Measurements from ENCODE around the gene GRID1.

GRID1 gene

DNA sequence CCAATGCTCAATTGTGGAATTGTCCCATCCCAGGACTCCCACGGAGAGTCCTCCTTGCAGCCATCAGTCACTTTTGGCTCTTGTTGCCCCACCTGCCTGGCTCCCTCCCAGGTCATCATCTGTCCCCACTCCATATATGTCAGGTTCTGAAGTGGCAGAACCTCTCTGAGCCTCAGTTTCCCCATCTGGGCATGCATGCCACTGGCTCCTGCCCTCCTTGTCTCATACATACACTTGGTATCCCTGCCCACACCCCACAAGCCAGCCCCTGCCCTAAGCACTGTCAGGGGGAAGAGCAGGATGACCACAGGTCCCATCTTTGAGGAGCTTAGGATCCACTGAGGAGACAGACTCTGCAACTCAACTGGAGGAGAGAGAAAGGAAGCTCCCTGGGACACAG is 156.9 kb downstream of the GRID1 start:
- DNase-seq (ENCODE audit: low read depth), result no peak

GRCh38 chr10:86207226-86207625 is 159.4 kb downstream of the GRID1 start:
- no peak for DNase-seq (ENCODE audit: low read depth)

GRCh38 chr10:86206240-86206579 is 160.4 kb downstream of the GRID1 start:
- no peak for DNase-seq (ENCODE audit: low read depth)

DNA sequence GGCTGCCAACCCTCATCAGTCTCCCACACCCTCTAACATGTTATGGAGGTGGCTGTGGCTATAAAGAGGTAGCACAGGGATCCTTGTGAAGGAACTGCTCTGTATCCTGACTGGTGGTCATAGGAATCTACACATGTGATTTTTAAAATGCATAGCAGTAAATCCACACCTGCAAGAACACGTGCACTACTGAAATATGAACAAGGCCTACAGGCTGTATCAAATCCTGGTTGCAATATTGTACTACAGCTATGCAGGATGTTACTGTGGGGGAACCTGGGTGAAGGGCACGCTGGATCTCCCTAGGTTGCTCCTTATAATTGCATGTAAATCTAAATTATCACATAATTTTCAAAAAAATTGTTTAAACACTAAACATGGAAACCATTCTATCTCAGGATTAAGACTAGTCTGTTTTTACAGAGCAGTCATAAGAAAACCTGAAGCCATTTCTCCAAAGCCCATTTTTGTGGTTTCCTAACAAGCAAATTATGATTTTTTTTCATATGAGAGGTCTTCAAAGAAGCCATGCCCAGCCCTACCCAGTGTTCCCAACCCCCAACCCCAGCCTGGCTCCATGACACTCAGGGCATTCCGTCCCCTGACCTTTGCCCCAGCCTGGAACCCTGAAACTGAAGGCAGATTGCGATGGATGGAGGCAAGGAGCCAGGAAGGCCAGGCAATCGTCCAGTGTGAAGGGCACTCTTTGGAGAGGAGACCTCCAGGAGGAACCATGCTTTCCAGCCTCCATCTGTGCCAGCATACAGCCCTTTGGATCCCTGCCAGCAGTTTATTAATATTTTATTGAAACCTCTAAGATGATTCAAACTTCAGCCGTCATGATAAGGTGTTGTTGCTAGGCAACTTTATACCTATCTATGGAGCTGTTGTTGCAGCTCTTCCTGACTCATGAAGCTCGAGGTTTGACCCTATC is 161.0 kb downstream of the GRID1 start:
- no peak for DNase-seq (ENCODE audit: low read depth)

GRCh38 chr10:86204421-86205305 is 161.9 kb downstream of the GRID1 start:
- no peak for DNase-seq (ENCODE audit: low read depth)

DNA sequence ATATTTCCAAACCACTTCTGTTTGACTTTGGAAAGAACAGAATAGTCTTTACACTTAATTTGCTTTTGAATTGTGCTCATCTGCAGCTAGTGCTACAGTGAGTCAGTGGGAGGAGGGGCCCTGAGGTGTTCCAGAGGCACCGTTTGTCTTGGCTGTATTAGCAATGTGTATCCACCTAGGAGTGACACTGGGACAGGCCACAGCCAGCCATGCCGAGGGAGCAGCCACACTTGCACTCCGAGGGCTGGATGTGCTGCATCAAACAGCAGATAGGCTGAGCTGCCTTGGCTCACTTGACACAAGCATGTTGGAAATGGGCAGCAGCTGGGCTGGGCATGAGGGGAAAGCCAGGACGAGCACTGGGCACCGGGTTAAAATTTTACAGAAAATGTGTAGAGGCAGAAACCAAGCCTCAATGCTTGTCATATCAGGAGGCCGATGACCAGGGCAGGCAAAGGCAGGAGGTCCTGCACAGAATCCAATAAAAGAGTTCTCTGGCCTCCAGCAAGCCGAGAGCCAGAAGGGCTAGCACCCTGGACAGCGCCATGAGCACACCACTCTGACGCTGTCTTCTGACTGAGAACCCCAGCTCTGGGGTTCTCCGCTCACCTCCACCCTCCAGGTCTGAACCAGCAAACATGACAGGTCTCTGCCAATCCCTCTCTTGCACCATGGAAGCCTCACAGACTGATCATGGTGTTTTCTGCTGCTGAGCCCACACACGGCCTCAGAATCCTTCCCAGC is 163.3 kb downstream of the GRID1 start:
- no peak for DNase-seq (ENCODE audit: low read depth)

- DNase-seq (ENCODE audit: low read depth), result no peak
Observed at GRCh38 chr10:86202226-86202735, 164.3 kb downstream of the GRID1 start.

GRCh38 chr10:86200867-86201266 is 165.7 kb downstream of the GRID1 start:
- no peak for DNase-seq (ENCODE audit: low read depth)

DNA sequence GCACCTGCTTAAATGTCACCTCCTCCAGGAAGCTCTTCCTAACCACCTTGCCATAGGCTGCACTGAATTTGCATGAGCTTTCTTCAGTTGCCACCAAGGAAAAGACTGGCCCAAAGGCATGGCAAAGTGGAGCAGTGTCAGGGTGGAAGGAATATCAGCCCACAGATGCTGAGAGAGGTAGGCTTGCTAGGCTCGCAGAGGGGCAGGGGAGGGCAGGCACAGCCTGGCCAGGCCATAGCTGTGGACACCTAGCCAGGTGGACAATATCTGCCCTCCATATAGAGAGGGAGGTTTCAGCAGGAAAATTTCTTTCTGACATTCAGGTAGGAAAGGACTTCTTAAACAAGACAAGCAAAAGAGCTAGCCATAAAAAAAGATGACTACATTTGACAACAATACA is 166.3 kb downstream of the GRID1 start:
- no peak for DNase-seq (ENCODE audit: low read depth)

- no peak for DNase-seq (ENCODE audit: low read depth)
Observed at GRCh38 chr10:86199041-86199440, 167.6 kb downstream of the GRID1 start.

DNA sequence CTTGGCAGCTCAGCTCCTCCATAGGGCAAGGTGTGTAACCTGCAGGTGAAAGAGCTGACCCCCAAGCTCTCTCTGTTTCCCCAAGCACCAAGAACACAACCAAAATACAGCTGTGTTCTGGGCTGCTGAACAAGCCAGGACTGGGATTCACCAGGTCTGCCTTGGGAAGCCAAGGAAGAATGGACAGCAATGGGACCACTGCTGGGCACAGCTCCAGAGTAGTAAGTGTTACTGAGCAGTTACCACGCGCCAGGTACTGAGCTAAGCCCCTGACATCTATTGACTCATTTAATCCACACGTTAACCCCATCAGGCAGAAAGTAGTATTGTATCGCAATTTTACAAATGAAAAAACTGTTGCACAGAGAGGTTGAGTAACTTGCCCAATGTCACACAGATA is 168.3 kb downstream of the GRID1 start:
- no peak for DNase-seq (ENCODE audit: low read depth)

DNA sequence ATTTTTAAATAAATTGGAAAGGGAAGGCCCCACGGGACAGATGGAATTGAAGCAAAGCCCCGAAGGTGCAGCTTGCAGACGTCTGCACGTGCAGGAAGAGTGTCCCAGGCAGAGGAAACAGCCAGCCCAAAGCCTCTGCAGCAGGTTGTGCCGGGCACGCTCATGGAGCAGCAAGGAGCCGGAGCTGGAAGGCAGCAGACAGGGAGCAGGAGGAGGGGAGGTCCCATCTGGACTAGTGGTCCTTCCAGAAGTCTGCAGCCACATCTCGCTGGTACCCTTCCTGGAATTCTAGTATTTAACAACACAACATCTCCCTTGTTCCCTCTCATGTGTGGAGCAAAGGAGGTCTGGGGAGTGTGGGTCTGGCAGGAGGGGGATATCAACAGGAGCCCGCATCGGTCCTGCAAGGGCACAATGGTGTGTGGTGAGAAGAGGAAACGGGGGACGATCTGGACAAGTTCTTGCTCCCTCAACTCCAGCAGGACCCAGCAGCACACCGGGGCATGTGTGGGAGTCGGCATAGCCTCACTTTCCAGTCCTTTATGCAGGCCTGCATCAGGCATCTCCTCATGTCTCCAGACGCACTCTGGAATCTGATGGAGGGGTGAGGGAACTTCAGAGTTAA is 169.3 kb downstream of the GRID1 start:
- no peak for DNase-seq (ENCODE audit: low read depth)

DNA sequence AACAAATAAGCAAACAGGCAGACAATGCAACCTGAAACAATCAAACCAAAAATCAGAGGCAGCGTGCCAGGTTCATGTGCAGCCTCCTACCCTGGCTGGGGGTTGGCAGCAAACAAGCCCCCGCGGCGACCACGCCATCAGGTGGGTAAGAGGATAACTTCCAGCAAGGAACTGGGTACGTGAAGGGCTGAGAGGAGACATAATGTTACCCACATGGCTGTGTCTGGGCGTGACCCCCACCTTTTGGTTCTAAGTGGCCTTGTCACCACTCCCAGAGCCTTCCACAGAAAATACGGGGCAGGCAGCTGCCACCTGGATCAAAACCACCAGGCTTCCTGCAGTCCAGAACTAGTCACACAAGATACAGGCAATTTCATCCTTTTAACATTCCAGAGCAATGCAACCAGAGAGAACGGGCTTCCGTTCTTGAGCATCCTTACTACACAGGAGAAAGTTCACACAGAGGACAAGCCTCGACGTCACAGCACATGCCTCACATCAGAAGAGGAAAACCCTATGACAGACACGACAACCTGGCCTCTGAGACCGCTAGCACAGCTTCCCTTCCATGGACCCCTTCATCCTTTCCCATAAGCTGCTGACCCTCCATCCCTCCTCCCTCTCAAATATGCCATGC is 171.0 kb downstream of the GRID1 start:
- no peak for DNase-seq (ENCODE audit: low read depth)

DNA sequence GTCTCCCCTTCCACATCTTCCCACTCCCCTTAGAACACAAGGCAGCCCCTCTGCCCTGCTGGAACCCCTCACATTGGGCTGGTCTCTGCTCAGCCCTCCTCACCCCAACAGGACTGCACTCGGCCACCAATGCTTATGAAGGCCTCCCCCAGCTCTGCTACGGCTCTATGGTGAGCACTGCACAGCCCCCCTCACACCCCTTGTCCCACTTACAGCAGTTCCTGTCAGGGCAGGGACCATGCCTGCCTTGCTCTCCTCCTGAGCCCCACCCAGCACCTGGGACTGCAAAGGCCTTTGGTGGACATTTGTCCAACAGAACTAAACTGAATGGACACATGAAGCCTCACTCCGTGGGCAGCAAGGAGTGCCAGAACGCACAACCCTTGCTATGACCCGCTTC is 171.9 kb downstream of the GRID1 start:
- DNase-seq (ENCODE audit: low read depth), result no peak

DNA sequence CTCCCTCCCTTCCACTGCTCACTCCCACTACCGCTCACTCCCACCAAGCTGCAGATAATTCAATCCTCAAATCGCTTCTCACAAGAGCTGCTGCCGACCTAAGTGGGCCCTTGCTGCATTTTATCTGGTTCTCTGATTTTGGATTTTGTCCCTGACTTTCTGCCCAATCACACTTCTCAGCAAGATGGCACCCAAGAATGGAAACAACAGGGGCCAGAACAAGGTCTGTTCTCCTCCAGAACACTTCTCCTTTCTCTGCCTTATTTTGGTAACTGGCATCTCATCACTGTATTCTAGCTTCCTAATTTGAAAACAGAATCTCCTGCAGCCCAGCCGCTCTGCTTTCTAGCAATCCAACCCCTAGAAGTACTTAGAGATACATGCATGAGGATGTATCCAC is 172.8 kb downstream of the GRID1 start:
- DNase-seq (ENCODE audit: low read depth), result no peak

DNA sequence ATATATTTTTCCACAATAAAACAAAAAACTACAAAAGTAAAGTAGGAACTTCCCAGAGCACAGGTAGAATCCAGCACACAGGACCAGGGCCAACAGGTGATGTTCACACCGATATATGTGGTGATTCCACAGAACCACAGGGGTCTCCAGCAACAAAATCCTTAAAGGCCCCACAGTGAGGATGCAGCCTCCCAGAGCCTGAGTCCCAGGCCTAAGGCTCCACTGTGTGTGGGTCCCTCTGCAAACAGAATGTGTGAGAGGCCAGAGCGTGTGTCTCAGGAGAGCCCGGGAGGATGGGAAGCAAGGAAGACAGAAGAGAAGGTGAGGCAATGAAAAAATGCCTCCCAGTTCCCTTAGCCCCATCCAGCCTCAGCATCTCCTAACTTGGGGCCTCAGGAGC is 173.9 kb downstream of the GRID1 start:
- no peak for DNase-seq (ENCODE audit: low read depth)

GRCh38 chr10:86192147-86192546 is 174.4 kb downstream of the GRID1 start:
- no peak for DNase-seq (ENCODE audit: low read depth)

GRCh38 chr10:86191686-86192085 is 174.9 kb downstream of the GRID1 start:
- DNase-seq (ENCODE audit: low read depth), result no peak

DNA sequence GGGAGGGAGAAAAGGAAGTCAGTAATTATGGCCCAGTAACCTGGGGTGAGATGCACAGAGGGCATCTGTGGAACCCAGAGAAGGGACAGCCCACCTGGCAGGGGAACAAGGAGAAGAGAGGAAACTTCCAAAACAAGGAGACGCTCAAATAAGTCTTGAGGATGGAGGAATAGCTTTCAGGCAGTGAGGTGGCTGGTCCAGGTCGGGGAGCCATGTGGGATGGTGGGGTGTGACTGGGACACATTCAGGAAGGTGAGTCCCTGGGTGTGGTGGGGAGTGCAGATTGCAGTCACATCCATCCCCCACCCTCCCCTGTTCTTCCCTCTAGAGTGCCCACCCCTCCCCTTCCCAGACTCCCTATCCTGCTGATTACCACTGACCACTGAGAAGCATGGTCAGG is 175.4 kb downstream of the GRID1 start:
- no peak for DNase-seq (ENCODE audit: low read depth)

GRCh38 chr10:86190291-86190690 is 176.3 kb downstream of the GRID1 start:
- DNase-seq (ENCODE audit: low read depth), result no peak

DNA sequence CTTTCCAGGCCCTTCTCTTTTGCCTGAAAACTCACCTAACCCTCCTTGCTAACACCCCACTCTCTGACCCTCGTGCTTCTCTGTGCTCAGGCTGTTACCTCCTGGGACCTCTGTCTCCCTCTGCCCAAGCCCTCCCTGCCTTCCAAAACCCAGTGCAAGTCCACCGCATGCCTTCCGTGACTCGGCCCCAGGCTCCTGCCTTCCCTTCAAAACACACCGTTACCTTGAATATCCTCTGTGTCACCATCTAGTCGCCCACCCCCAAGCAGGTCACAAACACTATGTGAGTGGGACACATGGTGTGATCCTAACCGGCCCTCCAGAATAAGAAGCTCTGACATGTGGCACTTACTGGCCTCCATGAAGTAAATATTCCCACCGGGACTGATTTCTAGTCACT is 176.7 kb downstream of the GRID1 start:
- DNase-seq (ENCODE audit: low read depth), result no peak

Data from stimulated activated CD8-positive, alpha-beta memory T cell treated with anti-CD3 and anti-CD28 coated beads, Interleukin-15, amount 100 ng/mL, for 24 hours (primary cell).